GM18858 (cell line): Measurements from ENCODE around the gene LSAMP.

ENCODE experiments used
- ATAC-seq: cut with Tn5 transposase; IDR thresholded peaks from one replicate; pipeline ENCODE4 v1.9.1; 2021; ENCODE audit not compliant: unreplicated experiment

Gene LSAMP

GRCh38 chr3:116432795-116433194 lies 12.5 kb downstream of the LSAMP start:
- no peak for ATAC-seq

GRCh38 chr3:116429479-116430269 lies 15.6 kb downstream of the LSAMP start:
- no peak for ATAC-seq

DNA sequence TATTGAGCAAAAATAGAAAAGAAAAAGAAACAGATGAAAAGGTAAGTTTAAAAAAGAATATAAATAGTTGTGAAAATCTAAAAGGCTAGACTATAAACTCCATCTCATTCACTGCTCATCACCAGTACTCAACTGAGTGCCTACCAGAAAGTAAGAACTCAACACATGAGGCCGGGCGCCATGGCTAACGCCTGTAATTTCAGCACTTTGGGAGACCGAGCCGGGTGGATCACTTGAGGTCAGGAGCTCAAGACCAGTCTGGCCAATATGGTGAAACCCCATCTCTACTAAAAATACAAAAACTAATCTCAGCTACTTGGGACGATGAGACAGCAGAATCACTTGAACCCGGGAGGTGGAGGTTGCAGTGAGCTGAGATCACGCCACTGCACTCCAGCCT lies 19.3 kb downstream of the LSAMP start:
- ATAC-seq = no peak

- no peak for ATAC-seq
These were observed 20.2 kb downstream of the LSAMP start for GRCh38 chr3:116425126-116425525.

GRCh38 chr3:116423945-116424344 lies 21.3 kb downstream of the LSAMP start:
- ATAC-seq = no peak

- ATAC-seq = no peak
These were observed 21.9 kb downstream of the LSAMP start for GRCh38 chr3:116423374-116423773.

DNA sequence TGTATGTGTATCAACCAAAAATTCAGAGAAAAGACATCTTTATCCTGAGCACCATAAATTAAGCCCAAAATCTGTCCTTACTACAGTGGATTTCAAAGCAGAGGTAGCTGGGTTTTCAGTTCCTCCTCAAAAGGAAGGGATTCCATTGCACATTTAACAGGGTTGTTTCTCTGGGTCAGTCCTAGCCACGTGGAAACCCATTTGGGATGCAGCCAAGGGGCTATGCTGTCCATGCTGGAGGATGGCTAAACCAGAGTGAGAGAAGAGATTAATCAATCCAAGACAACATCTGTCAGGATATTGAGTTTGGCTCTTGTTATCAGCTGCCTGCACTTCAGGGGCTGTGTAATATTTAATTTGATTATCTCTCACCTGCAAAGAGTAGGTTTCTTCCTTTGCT lies 28.1 kb downstream of the LSAMP start:
- no peak for ATAC-seq

DNA sequence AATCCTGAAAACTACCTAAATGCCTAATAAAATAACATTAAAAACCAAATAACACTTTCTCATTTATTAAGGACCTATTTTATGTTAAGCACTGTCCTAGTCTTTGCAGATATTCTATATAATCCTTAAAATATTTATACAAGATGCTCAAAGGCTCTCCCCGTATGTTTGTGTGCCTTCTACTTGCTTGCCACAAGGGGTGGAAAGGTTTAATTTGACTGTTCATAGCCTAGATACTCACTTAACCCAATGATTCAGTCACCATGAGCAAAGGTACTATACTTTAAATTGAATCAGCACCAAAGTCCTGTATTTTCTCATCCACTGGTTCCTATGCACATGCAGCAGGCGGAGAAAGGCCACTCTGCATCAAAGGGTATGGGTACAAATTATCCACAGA lies 32.0 kb downstream of the LSAMP start:
- ATAC-seq = no peak

- no peak for ATAC-seq
These were observed 36.8 kb downstream of the LSAMP start for GRCh38 chr3:116408473-116408872.

GRCh38 chr3:116405231-116405630 lies 40.1 kb downstream of the LSAMP start:
- no peak for ATAC-seq

DNA sequence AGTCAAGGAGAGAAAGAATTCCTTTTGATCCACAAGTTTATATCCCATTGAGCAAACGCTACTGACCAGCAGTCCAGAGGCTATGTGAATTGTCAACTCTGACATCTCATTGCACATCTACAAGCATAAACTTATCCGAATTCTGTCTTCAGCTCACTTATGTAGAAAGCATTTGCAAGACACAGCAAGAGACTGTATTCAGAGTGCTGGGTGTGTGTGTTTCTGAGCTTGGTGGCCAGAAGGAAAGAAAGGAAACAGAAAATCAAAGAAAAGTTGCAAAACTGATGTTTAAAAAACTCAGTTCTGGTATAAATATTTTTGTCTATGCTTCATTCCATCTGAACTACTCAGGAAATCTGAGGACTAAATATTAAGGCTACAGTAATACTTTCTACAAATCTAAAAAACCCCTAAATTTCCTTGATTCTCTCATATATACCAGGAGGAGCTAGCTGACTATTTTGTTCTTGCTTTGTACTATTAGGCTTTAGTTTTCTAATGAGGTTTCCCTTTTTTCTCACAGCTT lies 45.5 kb downstream of the LSAMP start:
- no peak for ATAC-seq

DNA sequence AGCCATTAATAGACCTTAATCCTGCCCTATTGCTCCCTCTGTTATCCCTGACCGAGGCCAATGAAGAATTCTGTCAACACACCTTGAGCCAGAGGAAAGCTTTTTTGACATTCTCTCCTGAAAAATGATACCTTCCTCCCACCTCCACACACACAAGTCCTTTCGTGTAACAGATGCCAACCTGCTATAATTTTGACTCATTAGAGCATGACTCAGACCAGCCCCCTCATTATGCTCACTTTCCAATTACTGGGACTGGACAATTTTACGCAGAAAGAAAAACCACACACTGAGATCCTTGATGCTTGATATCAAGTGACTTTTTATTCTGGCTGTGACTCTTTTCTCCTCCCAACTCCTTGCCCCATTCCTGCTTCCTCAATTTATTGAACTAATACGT lies 50.9 kb downstream of the LSAMP start:
- ATAC-seq = no peak

GRCh38 chr3:116393199-116393598 lies 52.1 kb downstream of the LSAMP start:
- ATAC-seq = no peak

- no peak for ATAC-seq
These were observed 53.0 kb downstream of the LSAMP start for GRCh38 chr3:116392291-116392690.

DNA sequence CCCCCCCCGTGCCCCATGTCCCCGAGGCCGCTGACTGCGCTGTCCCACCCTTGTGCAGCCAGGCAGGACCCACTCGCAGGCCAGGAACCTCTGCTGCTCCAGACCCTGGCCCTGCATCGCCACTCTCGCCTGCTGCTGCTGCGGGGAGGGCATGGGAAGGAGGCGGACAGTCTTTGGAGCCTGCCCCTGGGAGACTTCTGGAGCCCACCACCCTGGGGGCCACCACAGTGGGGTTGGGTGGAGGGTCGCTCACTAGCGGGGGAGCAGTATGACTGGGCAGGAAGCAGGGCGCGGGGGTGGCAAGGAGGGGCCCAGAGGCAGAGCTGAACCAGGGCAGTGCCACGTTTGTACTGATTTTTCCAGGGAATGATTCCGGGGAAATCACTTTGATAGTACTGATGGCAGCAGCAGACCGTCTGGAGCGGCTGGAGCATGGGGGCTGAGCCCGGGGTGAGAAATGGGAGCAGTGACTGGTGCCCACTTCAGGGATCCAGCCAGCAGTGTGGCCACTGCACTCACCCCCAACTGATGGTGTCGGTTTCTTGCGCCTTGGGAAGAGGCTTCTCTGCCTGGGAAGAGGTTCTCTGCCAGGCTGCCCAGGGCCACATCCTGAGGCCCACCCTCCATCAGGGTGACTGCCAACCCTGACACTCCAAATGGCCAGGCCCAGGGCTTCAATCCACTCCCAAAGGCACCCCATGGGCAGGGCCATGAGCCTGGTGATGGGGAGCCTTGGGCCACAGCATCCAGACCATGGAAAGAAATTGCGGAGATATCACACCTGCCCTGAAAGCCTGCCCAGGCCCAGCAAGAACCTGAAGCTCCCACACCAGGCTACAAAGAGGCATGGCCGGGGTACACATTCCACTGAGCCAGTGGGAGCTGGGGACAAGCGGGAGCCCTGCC lies 53.7 kb downstream of the LSAMP start:
- ATAC-seq = no peak

GRCh38 chr3:116390318-116390717 lies 55.0 kb downstream of the LSAMP start:
- ATAC-seq = no peak

- no peak for ATAC-seq
These were observed 56.4 kb downstream of the LSAMP start for GRCh38 chr3:116388867-116389385.

- ATAC-seq = no peak
These were observed 59.1 kb downstream of the LSAMP start for GRCh38 chr3:116386168-116386567.

- no peak for ATAC-seq
These were observed 60.6 kb downstream of the LSAMP start for GRCh38 chr3:116384717-116385116.

GRCh38 chr3:116378077-116378476 lies 67.2 kb downstream of the LSAMP start:
- ATAC-seq = no peak

GRCh38 chr3:116374901-116375300 lies 70.4 kb downstream of the LSAMP start:
- no peak for ATAC-seq
